HepG2 (cell line): ENCODE measurements around the gene EPB42. TPM values are rescaled to one million over a fixed set of nuclear protein-coding genes. Genes with fewer than 3 reads are reported as not detected.
"Not testable (repeated sequence)": the region's sequence is repeated elsewhere in the genome, so short reads cannot be mapped to it uniquely, and the experiment has no call there.

Source experiments
- ATAC-seq: fragments of 200-7000 bp; cut with Tn5 transposase; 3 replicates; pipeline ENCODE4 v1.9.1; 2020; ENCODE audit warnings: mild to moderate bottlenecking, moderate library complexity
- BruUV-seq: library from RNA; stranded (reverse); fragments of 400-500 nt; replicated peaks from 2 replicates; lab custom pipeline; 2021; lab: Mats Ljungman, UMichigan
- CTCF ChIA-PET: fragments of 300-600 bp; formaldehyde crosslinking; extraction: SDS; loops from one replicate; lab custom pipeline; 2021; ENCODE audit warnings: low total read pairs, inconsistent platforms, low intra/inter-chr PET ratio; lab: Yijun Ruan, JAX
- POLR2A ChIA-PET: fragments of 350-600 bp; sonication (Branson Sonifier 250); formaldehyde crosslinking; loops from one replicate; lab custom pipeline; 2020; ENCODE audit warnings: antibody characterized with exemption, inconsistent platforms; lab: Yijun Ruan, JAX
- DNase-seq: peaks from one replicate; pipeline ENCODE4 v3.0.0-alpha.2; 2015; ENCODE audit warnings: low spot score
- FAIRE-seq: peaks from 3 replicates; lab custom pipeline; 2011; peaks lifted over from hg19 to GRCh38; lab: Jason Lieb, UNC
- H2AFZ ChIP-seq: one replicate; pipeline ENCODE4 v1.6.1; 2011; ENCODE audit warnings: low read length, inconsistent platforms
- H3K27ac ChIP-seq: fragments of 300-600 bp; 3 replicates; pipeline ENCODE4 v1.8.0; 2011; ENCODE audit warnings: mixed run types, mild to moderate bottlenecking, mixed read lengths, low read length, inconsistent platforms; ENCODE audit not compliant: insufficient read depth; ENCODE audit errors: extremely low read length
- H3K27me3 ChIP-seq, 2 experiments: fragments of 200-600 bp in 1 of 2; 2 replicates in 1 of 2; 3 replicates in 1 of 2; pipeline versions ENCODE4 v1.6.0 to v1.8.0; 2011; ENCODE audit warnings: low read length in 2 of 2, mild to moderate bottlenecking in 2 of 2, moderate library complexity in 2 of 2, inconsistent platforms in 1 of 2; ENCODE audit not compliant: insufficient read depth in 2 of 2, control insufficient read depth in 1 of 2
- H3K36me3 ChIP-seq, 2 experiments: fragments of 200-600 bp in 1 of 2; replicated peaks in 1 of 2; 2 replicates in 1 of 2; 3 replicates in 1 of 2; pipeline versions ENCODE4 v1.5.1 to v1.8.0; 2011; ENCODE audit warnings: low read length in 2 of 2, inconsistent platforms in 1 of 2; ENCODE audit not compliant: insufficient read depth in 2 of 2, control insufficient read depth in 1 of 2
- H3K4me1 ChIP-seq: 2 replicates; pipeline ENCODE4 v1.5.1; 2012; ENCODE audit warnings: low read length, inconsistent platforms; ENCODE audit not compliant: insufficient read depth
- H3K4me2 ChIP-seq: 2 replicates; pipeline ENCODE4 v1.6.0; 2011; ENCODE audit warnings: low read depth, low read length, inconsistent platforms
- H3K4me3 ChIP-seq, 3 experiments: fragments of 200-600 bp in 1 of 3; sonication (generic), shearing (Covaris generic) in 1 of 3; replicated peaks in 1 of 3; 2 replicates each; pipeline ENCODE4 v1.5.1; 2011 to 2016; ENCODE audit warnings: low read length in 3 of 3, inconsistent platforms in 2 of 3, low read depth in 2 of 3, mild to moderate bottlenecking in 2 of 3, control low read depth in 1 of 3, mixed read lengths in 1 of 3; ENCODE audit not compliant: insufficient read depth in 1 of 3
- H3K79me2 ChIP-seq: one replicate; pipeline ENCODE4 v1.6.1; 2011; ENCODE audit warnings: low read length, inconsistent platforms; ENCODE audit not compliant: insufficient read depth
- H3K9ac ChIP-seq: 2 replicates; pipeline ENCODE4 v1.6.0; 2011; ENCODE audit warnings: mild to moderate bottlenecking, low read depth, low read length, inconsistent platforms; ENCODE audit not compliant: insufficient read depth
- H3K9me3 ChIP-seq: 2 replicates; pipeline ENCODE4 v1.5.1; 2012; ENCODE audit warnings: mild to moderate bottlenecking, low read length
- H4K20me1 ChIP-seq: 2 replicates; pipeline ENCODE4 v1.6.0; 2011; ENCODE audit warnings: inconsistent platforms, mild to moderate bottlenecking, low read length, moderate library complexity; ENCODE audit not compliant: insufficient read depth
- EZH2 ChIP-seq: conservative IDR thresholded peaks from 2 replicates; pipeline ENCODE4 v1.6.1; 2012; ENCODE audit warnings: mild to moderate bottlenecking, low read depth, low read length, moderate library complexity
- MAF1 ChIP-seq: sonication (generic); formaldehyde crosslinking; IDR thresholded peaks from 2 replicates; pipeline ENCODE4 v1.5.0; 2020; ENCODE audit warnings: missing genetic modification reagents, borderline replicate concordance
- MAZ ChIP-seq, 2 experiments: sonication (generic) in 1 of 2; formaldehyde crosslinking in 1 of 2; IDR thresholded peaks; 2 replicates each; pipeline versions ENCODE4 v1.5.0 to v1.6.1; 2012 to 2020; ENCODE audit warnings: low read depth in 2 of 2, mild to moderate bottlenecking in 2 of 2, borderline replicate concordance in 1 of 2, improper control_type of control experiment in 1 of 2, low read length in 1 of 2, missing genetic modification reagents in 1 of 2, moderate library complexity in 1 of 2
- ZBTB14 ChIP-seq: sonication (generic); formaldehyde crosslinking; IDR thresholded peaks from 2 replicates; pipeline ENCODE4 v1.4.0; 2020; ENCODE audit warnings: missing genetic modification reagents
- ZHX2 ChIP-seq, 2 experiments: sonication (generic) in 1 of 2; formaldehyde crosslinking in 1 of 2; IDR thresholded peaks; 2 replicates each; pipeline versions ENCODE4 v1.6.1 to v1.9.0; 2014 to 2022; ENCODE audit warnings: antibody characterized with exemption in 1 of 2, borderline replicate concordance in 1 of 2, inconsistent platforms in 1 of 2, low read depth in 1 of 2, missing genetic modification reagents in 1 of 2
- ZNF10 ChIP-seq: sonication (generic); formaldehyde crosslinking; IDR thresholded peaks from 2 replicates; pipeline ENCODE4 v1.4.0; 2020; ENCODE audit warnings: mild to moderate bottlenecking, low read depth, missing genetic modification reagents, borderline replicate concordance
- ZNF367 ChIP-seq: sonication (generic); formaldehyde crosslinking; IDR thresholded peaks from 2 replicates; pipeline ENCODE4 v1.4.0; 2020; ENCODE audit warnings: missing genetic modification reagents, borderline replicate concordance
- ZNF569 ChIP-seq: sonication (generic); formaldehyde crosslinking; IDR thresholded peaks from 2 replicates; pipeline ENCODE4 v1.5.0; 2020; ENCODE audit warnings: mild to moderate bottlenecking, missing genetic modification reagents, moderate library complexity, borderline replicate concordance
- ZNF660 ChIP-seq: sonication (generic); formaldehyde crosslinking; IDR thresholded peaks from 2 replicates; pipeline ENCODE4 v1.5.1; 2020; ENCODE audit warnings: mild to moderate bottlenecking, low read depth, missing genetic modification reagents, borderline replicate concordance
- ZNF788 ChIP-seq: sonication (generic); formaldehyde crosslinking; IDR thresholded peaks from 2 replicates; pipeline ENCODE4 v1.5.0; 2020; ENCODE audit warnings: mild to moderate bottlenecking, missing genetic modification reagents, borderline replicate concordance
- WGBS: methylation state at CpG from one replicate; pipeline ENCODE4 v1.1.6; 2017; ENCODE audit warnings: low lambda C conversion rate; 5-methylcytosine and 5-hydroxymethylcytosine counted together
- in situ Hi-C: cut with HindIII; loops from 2 replicates; pipeline ENCODE4 v1.10.0; 2017; ENCODE audit warnings: low pct_unique_long_range_greater_than_20kb; ENCODE audit not compliant: extremely low pct_ligation_motif_present
- intact Hi-C: fragments of 100-400 bp; cut with micrococcal nuclease; formaldehyde crosslinking; loops from one replicate; pipeline ENCODE4 v1.10.0; 2022; ENCODE audit not compliant: unreplicated experiment
- polyA plus RNA-seq, 8 experiments: library from polyadenylated mRNA; depleted of rRNA in 3 of 8; stranded (reverse) in 7 of 8; unstranded in 1 of 8; fragments of >200 nt; fragmentation: Illumina TruSeq in 4 of 8; extraction: Trizol in 4 of 8; gene quantifications; 2 replicates each; pipeline versions ENCODE4 v1.2.1 to v1.2.3, GENCODE V29; 2011 to 2016; ENCODE audit warnings: low read depth in 4 of 8, missing spikeins in 1 of 8, mixed read lengths in 1 of 8; ENCODE audit not compliant: insufficient read depth in 1 of 8
- total RNA-seq, 5 experiments: library from RNA; depleted of rRNA; stranded (reverse); fragments of >200 nt; fragmentation: Illumina TruSeq; extraction: Trizol; gene quantifications; 2 replicates each; pipeline ENCODE4 v1.2.3, GENCODE V29; 2016; ENCODE audit warnings: low read depth in 1 of 5

Gene EPB42
- total and polyA plus RNA-seq, 2 of the 13 experiments (the other 11 are each of a cell fraction or from before 2014, with no cell fraction given) = not detected

- no peaks in the 10 kb centered on the region for H3K9me3 ChIP-seq
- no peak overlapping the region for H3K4me2 ChIP-seq
- no peak overlapping the region for H3K27ac ChIP-seq
- no peak overlapping the region for H3K9ac ChIP-seq
- peaks cover 10% of the 10 kb centered on the region for H3K4me1 ChIP-seq
- WGBS = 92% methylated on average over 3 of the region's 3 CpGs
- no peaks in the 10 kb centered on the region for H3K79me2 ChIP-seq
- CTCF ChIA-PET = no interaction called here
- H2AFZ ChIP-seq = no peak overlapping the region
- TF ChIP-seq ZNF788 = no peak
- no peak for TF ChIP-seq ZHX2 (IDR thresholded peaks at IDR 0.05; ENCODE audit: low read depth)
- no peak for TF ChIP-seq ZHX2 (CRISPR knock-in tag; IDR thresholded peaks at IDR 0.05; ENCODE audit: borderline replicate concordance)
- no peak for TF ChIP-seq ZNF569
- TF ChIP-seq ZBTB14 (CRISPR knock-in tag) = no peak
- no peak for TF ChIP-seq MAZ (IDR thresholded peaks at IDR 0.05; ENCODE audit: borderline replicate concordance, low read depth, low read length)
- TF ChIP-seq MAZ (CRISPR knock-in tag; IDR thresholded peaks at IDR 0.05; ENCODE audit: low read depth) = no peak
- TF ChIP-seq ZNF10 (CRISPR knock-in tag) = no peak
- no peak for TF ChIP-seq ZNF367 (CRISPR knock-in tag)
- TF ChIP-seq EZH2 = no peak
- TF ChIP-seq MAF1 = no peak
- TF ChIP-seq ZNF660 (CRISPR knock-in tag) = no peak
- TF ChIP-seq, all 625 proteins: peak for 0
- no peaks in the 10 kb centered on the region for H3K27me3 ChIP-seq
- POLR2A ChIA-PET = no interaction called here
- no peak overlapping the region for H3K4me3 ChIP-seq
- intact Hi-C loops = no loop called here
- H4K20me1 ChIP-seq = no peaks in the 10 kb centered on the region
- ATAC-seq (no peak), FAIRE-seq (no peak), DNase-seq (no peak)
- no TSS peak for BruUV-seq
- peaks cover 3 to 19% of the 10 kb centered on the region in 2 experiments; a peak in 2 of 5 replicates for H3K36me3 ChIP-seq
- in situ Hi-C loops = no loop called here
Measured at GRCh38 chr15:43183270-43183669, 37.5 kb downstream of the EPB42 start.

GRCh38 chr15:43177147-43177546 is 43.7 kb downstream of the EPB42 start:
- H3K27ac ChIP-seq, H4K20me1 ChIP-seq, H3K9me3 ChIP-seq, FAIRE-seq, H3K9ac ChIP-seq, in situ Hi-C loops, H3K4me3 ChIP-seq, H3K79me2 ChIP-seq, ATAC-seq, intact Hi-C loops, H2AFZ ChIP-seq, BruUV-seq, H3K4me1 ChIP-seq, DNase-seq, CTCF ChIA-PET, POLR2A ChIA-PET, H3K27me3 ChIP-seq, H3K4me2 ChIP-seq: not testable (repeated sequence)
- H3K36me3 ChIP-seq = peaks cover 0 to 32% of the 10 kb centered on the region in 2 experiments; a peak in 2 of 5 replicates
- 96% methylated on average over 2 of the region's 2 CpGs for WGBS
